HEK293T (cell line): ENCODE measurements around the gene SHISA7.

ENCODE experiments used
- ELF4 ChIP-seq: fragments of 450-650 bp; IDR thresholded peaks from 2 replicates; pipeline ENCODE4 v1.6.1; 2017; ENCODE audit warnings: antibody characterized with exemption
- SP1 ChIP-seq: fragments of 450-650 bp; IDR thresholded peaks from 2 replicates; pipeline ENCODE4 v1.6.1; 2017

DNA sequence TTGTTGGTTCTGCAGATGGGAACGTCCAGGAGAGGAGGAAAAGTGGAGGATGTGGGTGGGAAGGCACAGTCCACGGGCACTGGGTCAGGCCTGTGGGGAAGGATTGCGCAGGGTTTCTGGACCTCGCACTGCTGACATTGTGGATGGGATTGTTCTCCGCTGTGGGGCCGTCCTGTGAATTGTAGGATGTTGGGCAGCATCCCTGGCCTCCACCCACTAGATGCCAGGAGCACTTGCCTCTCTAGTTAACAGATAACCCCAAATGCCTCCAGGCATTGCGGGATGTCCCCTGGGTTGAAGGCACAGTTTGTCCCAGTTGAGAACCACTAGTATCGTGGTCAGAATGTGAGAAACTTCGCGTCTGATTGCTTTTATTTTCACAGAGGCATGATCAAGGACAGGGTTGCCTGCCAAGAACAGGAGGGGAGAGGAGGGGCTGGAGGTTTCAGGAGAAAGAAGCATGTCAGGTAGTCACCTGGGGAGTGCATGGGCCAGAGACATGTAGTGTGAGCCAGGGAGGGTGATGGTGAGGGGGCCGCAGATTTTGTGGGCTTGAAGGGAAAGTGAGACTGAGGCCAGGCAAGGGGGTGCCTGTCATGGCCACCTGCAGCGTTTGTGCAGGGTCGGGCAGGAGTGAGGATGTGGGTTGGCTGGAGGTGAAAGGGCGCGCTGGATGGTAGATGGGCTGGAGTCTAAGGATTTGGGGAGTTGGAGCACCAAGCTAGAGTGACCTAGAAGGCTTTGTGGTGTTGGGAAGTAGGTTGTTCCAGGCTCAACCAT, 36.5 kb upstream of the SHISA7 start:
- no peak for TF ChIP-seq ELF4
- no peak for TF ChIP-seq SP1
